Thoracic aorta (tissue), 2 donors: ENCODE results near the gene FBH1. TPM values are rescaled to one million over a fixed set of nuclear protein-coding genes. Genes with fewer than 3 reads are reported as not detected.
A peak's percentile ranks its signal among the peaks of the same experiment; 100 is the strongest.

Source experiments
- ATAC-seq: fragments of 150-250 bp; one replicate; pipeline ENCODE4 v1.8.0; 2017; ENCODE audit warnings: low read depth; ENCODE audit not compliant: insufficient number of reproducible peaks, low FRiP score
- DNase-seq: peaks from one replicate; pipeline ENCODE4 v3.0.0-alpha.2; 2020; ENCODE audit warnings: low spot score
- H3K27ac ChIP-seq, 2 donors: fragments of 200-600 bp; sonication (generic); 1 replicate in 1 of 2; 2 replicates in 1 of 2; pipeline ENCODE4 v1.5.1; 2016; ENCODE audit warnings: mild to moderate bottlenecking in 2 of 2, moderate library complexity in 2 of 2
- H3K27me3 ChIP-seq: fragments of 200-600 bp; sonication (generic); replicated peaks from 2 replicates; pipeline ENCODE4 v1.6.0; 2016; ENCODE audit warnings: mild to moderate bottlenecking; ENCODE audit not compliant: insufficient read depth
- H3K36me3 ChIP-seq: fragments of 200-600 bp; sonication (generic); one replicate; pipeline ENCODE4 v1.5.1; 2016
- H3K4me1 ChIP-seq, 2 donors: fragments of 200-600 bp; sonication (generic); 1 replicate in 1 of 2; 2 replicates in 1 of 2; pipeline versions ENCODE4 v1.5.1 to v1.6.0; 2016; ENCODE audit warnings: low read depth in 2 of 2, mild to moderate bottlenecking in 1 of 2; ENCODE audit not compliant: control insufficient read depth in 1 of 2
- H3K4me3 ChIP-seq: fragments of 200-600 bp; sonication (generic); 2 replicates; pipeline ENCODE4 v1.5.1; 2016; ENCODE audit warnings: mild to moderate bottlenecking
- H3K9me3 ChIP-seq: fragments of 200-600 bp; sonication (generic); 2 replicates; pipeline ENCODE4 v1.5.1; 2016
- total RNA-seq, 2 donors: library from RNA; depleted of rRNA; stranded (reverse); fragments of >200 nt; gene quantifications; one replicate each; pipeline versions ENCODE4 v1.1.0 to v1.2.3, GENCODE V29; 2016
- TF ChIP-seq, protein P1 (sequence below): fragments of 200-600 bp; sonication (generic); IDR thresholded peaks from one replicate; pipeline ENCODE4 v1.5.1; 2019; ENCODE audit warnings: antibody characterized with exemption

Gene FBH1
- total RNA-seq, 2 donors from 2014 or later, result 93.7 to 94.1 TPM

DNA sequence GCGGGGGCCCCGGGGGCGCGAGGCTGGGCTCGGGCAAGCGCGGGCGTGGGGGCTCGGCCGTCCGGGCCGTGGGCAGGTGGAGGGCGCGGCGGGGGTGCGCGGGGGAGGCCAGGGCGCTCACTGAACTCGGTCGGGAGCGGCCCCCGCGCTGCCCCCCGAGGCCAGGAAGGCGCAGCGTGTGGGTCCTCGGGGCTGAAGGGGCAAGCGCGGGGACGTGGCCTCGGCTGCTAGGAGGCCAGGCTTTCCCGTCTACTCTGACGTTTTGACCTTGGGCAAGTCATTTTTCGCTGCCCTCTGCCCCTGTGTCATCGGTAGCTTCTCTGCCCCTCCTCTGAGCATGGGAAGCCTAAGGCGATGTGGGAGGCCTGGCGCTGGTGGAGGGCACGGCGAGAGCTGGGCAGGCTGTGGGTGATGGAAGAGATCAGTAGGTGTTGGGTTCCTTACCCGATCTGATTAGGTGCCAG lies 441 bp downstream of the FBH1 start:
- no peak for ATAC-seq
- peak overlapping the region; percentile 65 to 77 for H3K27ac ChIP-seq
- DNase-seq, result no peak
- H3K9me3 ChIP-seq, result no peaks in the 10 kb centered on the region
- H3K4me3 ChIP-seq, result peak overlapping the region; percentile 94
- H3K36me3 ChIP-seq, result peaks cover 8% of the 10 kb centered on the region
- no peaks in the 10 kb centered on the region for H3K27me3 ChIP-seq
- TF ChIP-seq, protein P1, sequence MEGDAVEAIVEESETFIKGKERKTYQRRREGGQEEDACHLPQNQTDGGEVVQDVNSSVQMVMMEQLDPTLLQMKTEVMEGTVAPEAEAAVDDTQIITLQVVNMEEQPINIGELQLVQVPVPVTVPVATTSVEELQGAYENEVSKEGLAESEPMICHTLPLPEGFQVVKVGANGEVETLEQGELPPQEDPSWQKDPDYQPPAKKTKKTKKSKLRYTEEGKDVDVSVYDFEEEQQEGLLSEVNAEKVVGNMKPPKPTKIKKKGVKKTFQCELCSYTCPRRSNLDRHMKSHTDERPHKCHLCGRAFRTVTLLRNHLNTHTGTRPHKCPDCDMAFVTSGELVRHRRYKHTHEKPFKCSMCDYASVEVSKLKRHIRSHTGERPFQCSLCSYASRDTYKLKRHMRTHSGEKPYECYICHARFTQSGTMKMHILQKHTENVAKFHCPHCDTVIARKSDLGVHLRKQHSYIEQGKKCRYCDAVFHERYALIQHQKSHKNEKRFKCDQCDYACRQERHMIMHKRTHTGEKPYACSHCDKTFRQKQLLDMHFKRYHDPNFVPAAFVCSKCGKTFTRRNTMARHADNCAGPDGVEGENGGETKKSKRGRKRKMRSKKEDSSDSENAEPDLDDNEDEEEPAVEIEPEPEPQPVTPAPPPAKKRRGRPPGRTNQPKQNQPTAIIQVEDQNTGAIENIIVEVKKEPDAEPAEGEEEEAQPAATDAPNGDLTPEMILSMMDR, result no peak
- peaks cover 21 to 42% of the 10 kb centered on the region in 2 donors for H3K4me1 ChIP-seq

DNA sequence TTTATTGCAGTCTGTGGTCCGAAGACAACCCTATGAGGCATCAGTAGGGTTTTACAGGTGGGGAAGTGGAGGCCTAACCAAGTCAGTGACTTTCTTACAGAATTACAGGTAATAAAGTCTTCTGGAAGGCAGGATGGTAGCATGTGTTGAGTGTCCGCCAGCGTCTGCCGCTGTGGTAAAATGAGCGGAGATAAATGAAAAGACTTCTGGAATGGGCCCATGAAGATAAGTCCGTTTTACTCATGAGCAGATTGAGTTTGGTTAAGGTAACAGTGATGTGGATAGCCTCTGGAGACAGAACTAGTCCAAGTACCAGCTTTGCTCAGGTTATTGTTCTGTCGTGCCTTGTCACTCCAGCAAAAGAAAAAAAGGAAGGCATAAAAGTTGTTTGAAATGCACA lies 966 bp downstream of the FBH1 start:
- peak overlapping the region; percentile 94 for H3K4me3 ChIP-seq
- H3K27ac ChIP-seq, result peak overlapping the region; percentile 65 to 77
- TF ChIP-seq, protein P1, result no peak
- H3K27me3 ChIP-seq, result no peaks in the 10 kb centered on the region
- DNase-seq (no peak), ATAC-seq (no peak)
- peaks cover 21 to 42% of the 10 kb centered on the region in 2 donors for H3K4me1 ChIP-seq
- H3K9me3 ChIP-seq, result no peaks in the 10 kb centered on the region
- H3K36me3 ChIP-seq, result peaks cover 3% of the 10 kb centered on the region

DNA sequence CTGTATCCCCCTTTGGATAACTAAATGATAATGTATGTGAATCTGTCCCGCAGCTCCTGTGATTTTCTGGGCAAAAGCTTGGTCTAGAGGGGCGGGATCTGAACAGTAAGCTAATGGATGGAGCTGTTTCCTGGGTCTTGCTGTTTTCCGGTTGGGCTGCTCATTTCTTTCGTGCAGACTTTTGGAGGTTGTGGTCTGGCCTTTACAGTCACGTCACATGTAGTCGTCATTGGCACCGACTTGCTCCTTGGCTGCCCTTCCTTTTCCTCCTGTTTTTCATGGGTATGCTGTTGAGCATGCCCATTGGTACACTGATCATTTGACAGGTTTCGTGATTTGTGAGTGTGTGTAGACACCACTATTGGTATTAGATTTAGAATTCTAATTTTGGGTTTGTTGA lies 2.0 kb downstream of the FBH1 start:
- peaks cover 21 to 39% of the 10 kb centered on the region in 2 donors for H3K4me1 ChIP-seq
- H3K27ac ChIP-seq, result peak overlapping the region in 1 of 2 donors; percentile 10
- no peaks in the 10 kb centered on the region for H3K36me3 ChIP-seq
- DNase-seq (no peak), ATAC-seq (no peak)
- H3K4me3 ChIP-seq, result peak overlapping the region; percentile 13
- H3K27me3 ChIP-seq, result no peaks in the 10 kb centered on the region
- TF ChIP-seq, protein P1, result no peak
- H3K9me3 ChIP-seq, result no peaks in the 10 kb centered on the region

DNA sequence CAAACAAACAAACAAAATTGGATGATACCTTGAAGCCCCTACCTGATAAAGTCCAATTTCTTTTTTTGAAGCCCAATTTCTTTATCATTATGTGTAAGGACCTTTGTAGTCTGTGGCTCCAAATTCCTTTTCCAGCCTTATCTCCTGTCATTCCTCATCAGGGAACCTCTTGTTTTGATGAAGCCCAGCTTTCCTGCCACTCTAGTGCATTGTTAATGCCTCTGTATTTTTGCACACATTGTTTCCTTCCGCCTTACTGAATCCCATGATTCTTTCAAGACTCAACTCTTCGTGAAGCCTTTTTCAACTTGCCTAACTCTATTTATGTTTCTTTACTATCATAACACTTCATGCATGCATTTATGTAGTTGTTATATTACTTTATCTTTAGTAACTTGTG lies 3.3 kb downstream of the FBH1 start:
- no peak for DNase-seq
- Histone ChIP-seq H3K4me3 (no peak overlapping the region), H3K9me3 (no peaks in the 10 kb centered on the region), H3K27me3 (no peaks in the 10 kb centered on the region), H3K4me1 (peaks cover 15 to 28% of the 10 kb centered on the region in 2 donors), H3K27ac (no peak overlapping the region), H3K36me3 (no peaks in the 10 kb centered on the region)
- no peak for ATAC-seq
- TF ChIP-seq, protein P1, result no peak

DNA sequence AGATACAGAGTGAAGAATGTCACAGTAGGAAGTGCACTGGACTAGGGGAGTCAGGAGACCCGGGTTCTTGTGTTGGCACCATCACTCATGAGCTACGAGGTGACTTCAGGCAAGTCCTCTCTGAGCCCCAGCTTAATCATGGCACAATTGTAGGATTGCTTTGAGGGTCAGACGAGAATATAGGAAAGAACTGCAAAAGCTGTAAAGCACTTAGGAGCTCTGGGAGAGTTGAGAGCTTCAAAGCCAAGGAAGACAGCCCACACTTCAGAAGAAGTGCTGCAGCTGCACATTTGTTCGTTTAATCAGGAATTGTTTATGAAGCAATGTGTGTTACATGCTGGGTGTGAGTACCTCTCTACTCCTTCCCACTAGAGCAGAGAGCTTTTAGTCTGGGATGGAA lies 4.4 kb downstream of the FBH1 start:
- TF ChIP-seq, protein P1, result no peak
- Histone ChIP-seq H3K4me1 (peaks cover 15 to 24% of the 10 kb centered on the region in 2 donors), H3K4me3 (no peak overlapping the region), H3K36me3 (no peaks in the 10 kb centered on the region), H3K27ac (no peak overlapping the region), H3K9me3 (no peaks in the 10 kb centered on the region), H3K27me3 (no peaks in the 10 kb centered on the region)
- DNase-seq, result no peak
- ATAC-seq, result no peak
